ENCODE data around the gene GARIN3.
A peak's percentile ranks its signal among the peaks of the same experiment; 100 is the strongest.

The GARIN3 gene

GRCh38 chr5:157142317-157143126, 23.5 kb downstream of the GARIN3 start, which contains the start of gene MED7 (continued):
- TF ChIP-seq ZNF585B (tag by site-specific recombination; IDR thresholded peaks at IDR 0.05) (no peak), RBAK (tag by site-specific recombination; IDR thresholded peaks at IDR 0.05) (no peak), ZNF791 (tag by site-specific recombination; IDR thresholded peaks at IDR 0.05) (no peak), ZNF311 (tag by site-specific recombination; IDR thresholded peaks at IDR 0.05; ENCODE audit: borderline replicate concordance) (no peak), HIC1 (tag by site-specific recombination; IDR thresholded peaks at IDR 0.05) (no peak), ZNF707 (tag by site-specific recombination; IDR thresholded peaks at IDR 0.05) (no peak), ZNF175 (tag by site-specific recombination; IDR thresholded peaks at IDR 0.05) (no peak), TSHZ1 (tag by site-specific recombination; IDR thresholded peaks at IDR 0.05; ENCODE audit: borderline replicate concordance) (no peak), ZBTB8A (tag by site-specific recombination; IDR thresholded peaks at IDR 0.05) (0 out of 2 replicates have a peak, but pooled peaks have one; percentile 6), PRDM1 (tag by site-specific recombination; IDR thresholded peaks at IDR 0.05) (no peak), GLIS1 (tag by site-specific recombination; IDR thresholded peaks at IDR 0.05) (no peak), PBX3 (CRISPR knock-in tag; IDR thresholded peaks at IDR 0.05) (no peak; the same call in 1 of the 2 replicates), KLF7 (tag by site-specific recombination; IDR thresholded peaks at IDR 0.05; ENCODE audit: borderline replicate concordance) (no peak), ZNF2 (tag by site-specific recombination; IDR thresholded peaks at IDR 0.05) (0 out of 2 replicates have a peak, but pooled peaks have one; percentile 28), ZNF660 (tag by site-specific recombination; IDR thresholded peaks at IDR 0.05) (peak; percentile 19; the same call in 1 of the 2 replicates), OVOL3 (tag by site-specific recombination; IDR thresholded peaks at IDR 0.05) (no peak), ZNF114 (tag by site-specific recombination; IDR thresholded peaks at IDR 0.05) (no peak), WT1 (tag by site-specific recombination; IDR thresholded peaks at IDR 0.05) (0 out of 2 replicates have a peak, but pooled peaks have one; percentile 9), ZNF26 (tag by site-specific recombination; IDR thresholded peaks at IDR 0.05) (no peak), ZNF239 (tag by site-specific recombination; IDR thresholded peaks at IDR 0.05) (no peak), ZNF19 (tag by site-specific recombination; IDR thresholded peaks at IDR 0.05; ENCODE audit: low read depth) (no peak), ZNF433 (tag by site-specific recombination; IDR thresholded peaks at IDR 0.05; ENCODE audit: low read depth) (no peak), ZEB2 (tag by site-specific recombination; IDR thresholded peaks at IDR 0.05) (0 out of 2 replicates have a peak, but pooled peaks have one; percentile 18), ZSCAN16 (tag by site-specific recombination; IDR thresholded peaks at IDR 0.05) (no peak), ZNF560 (tag by site-specific recombination; IDR thresholded peaks at IDR 0.05; ENCODE audit: borderline replicate concordance) (no peak), ZNF138 (tag by site-specific recombination; IDR thresholded peaks at IDR 0.05; ENCODE audit: borderline replicate concordance) (no peak), ZNF549 (tag by site-specific recombination; IDR thresholded peaks at IDR 0.05) (no peak)
- TF ChIP-seq, protein P1, sequence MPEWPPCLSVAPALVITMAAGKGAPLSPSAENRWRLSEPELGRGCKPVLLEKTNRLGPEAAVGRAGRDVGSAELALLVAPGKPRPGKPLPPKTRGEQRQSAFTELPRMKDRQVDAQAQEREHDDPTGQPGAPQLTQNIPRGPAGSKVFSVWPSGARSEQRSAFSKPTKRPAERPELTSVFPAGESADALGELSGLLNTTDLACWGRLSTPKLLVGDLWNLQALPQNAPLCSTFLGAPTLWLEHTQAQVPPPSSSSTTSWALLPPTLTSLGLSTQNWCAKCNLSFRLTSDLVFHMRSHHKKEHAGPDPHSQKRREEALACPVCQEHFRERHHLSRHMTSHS (tag by site-specific recombination; IDR thresholded peaks at IDR 0.05), result no peak
- TF ChIP-seq, protein P2, sequence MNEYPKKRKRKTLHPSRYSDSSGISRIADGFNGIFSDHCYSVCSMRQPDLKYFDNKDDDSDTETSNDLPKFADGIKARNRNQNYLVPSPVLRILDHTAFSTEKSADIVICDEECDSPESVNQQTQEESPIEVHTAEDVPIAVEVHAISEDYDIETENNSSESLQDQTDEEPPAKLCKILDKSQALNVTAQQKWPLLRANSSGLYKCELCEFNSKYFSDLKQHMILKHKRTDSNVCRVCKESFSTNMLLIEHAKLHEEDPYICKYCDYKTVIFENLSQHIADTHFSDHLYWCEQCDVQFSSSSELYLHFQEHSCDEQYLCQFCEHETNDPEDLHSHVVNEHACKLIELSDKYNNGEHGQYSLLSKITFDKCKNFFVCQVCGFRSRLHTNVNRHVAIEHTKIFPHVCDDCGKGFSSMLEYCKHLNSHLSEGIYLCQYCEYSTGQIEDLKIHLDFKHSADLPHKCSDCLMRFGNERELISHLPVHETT (tag by site-specific recombination; IDR thresholded peaks at IDR 0.05), result no peak

Measured in HEK293 (cell line).